ENCODE results near the gene NDST3.

GRCh38 chr4:118285931-118286330 is 251.6 kb downstream of the NDST3 start:
- TF ChIP-seq RXRA (IDR thresholded peaks at IDR 0.05) (no peak), CTCF (IDR thresholded peaks at IDR 0.05; ENCODE audit: low read depth, low read length, missing input control) (no peak)

Measured in liver (tissue), 3 donors.